Measurements from ENCODE around the gene AKT3.

DNA sequence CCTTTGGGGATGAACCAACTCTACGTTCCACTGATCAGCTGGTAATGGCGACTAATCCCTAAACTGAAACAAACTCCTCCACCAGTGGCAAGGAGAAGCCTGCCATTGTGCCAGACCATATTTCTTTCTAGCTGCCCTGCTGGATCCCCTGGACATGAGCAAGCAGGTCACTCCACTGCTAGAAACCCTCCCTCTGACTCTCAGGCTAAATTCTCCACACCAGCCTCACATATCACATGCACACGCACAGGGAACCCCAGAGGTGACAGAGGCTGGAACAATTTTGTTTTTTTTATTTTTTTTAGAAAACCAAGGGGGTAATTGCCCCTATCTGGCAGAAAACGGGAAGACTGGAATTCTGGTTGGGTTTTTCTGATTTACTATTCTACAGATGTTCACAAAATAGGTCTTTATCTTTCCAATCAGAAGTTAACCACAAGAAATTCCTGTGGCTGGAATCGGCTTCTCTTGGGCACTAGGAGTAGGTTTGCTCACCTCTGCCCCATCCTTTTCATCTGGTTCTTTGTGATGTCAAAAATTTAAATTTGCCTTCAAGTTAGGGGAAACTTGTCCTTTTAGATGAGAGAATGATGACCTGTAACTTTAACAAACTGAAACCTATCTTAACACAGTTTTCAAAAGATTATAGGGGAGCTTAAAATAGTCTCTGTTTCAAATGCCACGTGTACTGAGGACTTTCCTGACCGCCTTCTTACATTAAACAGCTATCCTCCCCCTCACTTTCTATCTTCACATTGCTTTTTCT is 336.1 kb downstream of the AKT3 start:
- TF ChIP-seq POLR2AphosphoS5 (IDR thresholded peaks at IDR 0.05; ENCODE audit: low read depth, low read length) (no peak), POLR2A (IDR thresholded peaks at IDR 0.05; ENCODE audit: low read depth, low read length) (no peak), TAF1 (IDR thresholded peaks at IDR 0.05; ENCODE audit: low read depth, low read length) (no peak), PAX5 (IDR thresholded peaks at IDR 0.05; ENCODE audit: insufficient read depth, low read length, severe bottlenecking) (no peak), SPI1 (IDR thresholded peaks at IDR 0.05; ENCODE audit: low read depth, low read length) (no peak)

All from GM12891 (cell line).